HUES48 (cell line): Measurements from ENCODE around the gene RIBC2.
"Not testable (repeated sequence)": the region's sequence is repeated elsewhere in the genome, so short reads cannot be mapped to it uniquely, and the experiment has no call there.

Experiments used
- H3K27ac ChIP-seq: one replicate; pipeline ENCODE4 v1.7.0; 2013; ENCODE audit warnings: low read depth, low read length, inconsistent platforms
- H3K27me3 ChIP-seq: 2 replicates; pipeline ENCODE4 v1.6.1; 2013; ENCODE audit warnings: mild to moderate bottlenecking, low read length; ENCODE audit not compliant: control insufficient read depth, insufficient read depth
- H3K36me3 ChIP-seq: 2 replicates; pipeline ENCODE4 v1.6.1; 2013; ENCODE audit warnings: low read length; ENCODE audit not compliant: control insufficient read depth, insufficient read depth
- H3K4me1 ChIP-seq: 2 replicates; pipeline ENCODE4 v1.6.1; 2013; ENCODE audit warnings: mild to moderate bottlenecking, low read length; ENCODE audit not compliant: control insufficient read depth, insufficient read depth
- H3K4me3 ChIP-seq: 2 replicates; pipeline ENCODE4 v1.5.1; 2013; ENCODE audit warnings: mild to moderate bottlenecking, low read depth, low read length
- H3K9ac ChIP-seq: 2 replicates; pipeline ENCODE4 v1.6.1; 2013; ENCODE audit warnings: mild to moderate bottlenecking, low read depth, low read length, moderate library complexity
- H3K9me3 ChIP-seq: 2 replicates; pipeline ENCODE4 v1.6.1; 2013; ENCODE audit warnings: low read length; ENCODE audit not compliant: control insufficient read depth, insufficient read depth

The RIBC2 gene

GRCh38 chr22:45425531-45426265, 12.2 kb downstream of the RIBC2 start:
- Histone ChIP-seq H3K4me3 (no peak overlapping the region), H3K27ac (no peak overlapping the region), H3K9ac (no peak overlapping the region), H3K36me3 (no peaks in the 10 kb centered on the region), H3K27me3 (no peaks in the 10 kb centered on the region), H3K9me3 (no peaks in the 10 kb centered on the region), H3K4me1 (no peaks in the 10 kb centered on the region)

DNA sequence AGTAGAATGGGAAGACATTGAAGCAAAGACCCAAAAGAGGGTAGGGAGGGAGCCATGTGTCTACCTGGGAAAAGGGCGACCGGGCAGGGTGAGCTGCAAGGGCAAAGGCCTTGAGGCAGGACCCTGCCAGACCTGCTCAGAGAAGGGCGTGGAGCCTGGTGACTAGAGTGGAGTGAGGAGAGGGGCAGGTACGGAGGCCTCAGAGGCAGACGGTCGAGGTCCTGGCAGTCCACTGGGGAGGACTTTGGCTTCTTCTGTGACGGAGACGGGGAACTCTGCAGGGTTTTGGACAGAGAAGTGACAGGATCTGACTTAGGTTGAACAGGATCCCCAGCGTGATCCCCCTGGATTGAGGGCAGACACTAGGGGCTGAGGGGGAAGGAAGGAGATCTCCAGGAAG, 12.9 kb downstream of the RIBC2 start:
- no peaks in the 10 kb centered on the region for H3K27me3 ChIP-seq
- no peak overlapping the region for H3K27ac ChIP-seq
- no peak overlapping the region for H3K9ac ChIP-seq
- H3K9me3 ChIP-seq = no peaks in the 10 kb centered on the region
- H3K4me3 ChIP-seq = no peak overlapping the region
- no peaks in the 10 kb centered on the region for H3K36me3 ChIP-seq
- H3K4me1 ChIP-seq = no peaks in the 10 kb centered on the region

DNA sequence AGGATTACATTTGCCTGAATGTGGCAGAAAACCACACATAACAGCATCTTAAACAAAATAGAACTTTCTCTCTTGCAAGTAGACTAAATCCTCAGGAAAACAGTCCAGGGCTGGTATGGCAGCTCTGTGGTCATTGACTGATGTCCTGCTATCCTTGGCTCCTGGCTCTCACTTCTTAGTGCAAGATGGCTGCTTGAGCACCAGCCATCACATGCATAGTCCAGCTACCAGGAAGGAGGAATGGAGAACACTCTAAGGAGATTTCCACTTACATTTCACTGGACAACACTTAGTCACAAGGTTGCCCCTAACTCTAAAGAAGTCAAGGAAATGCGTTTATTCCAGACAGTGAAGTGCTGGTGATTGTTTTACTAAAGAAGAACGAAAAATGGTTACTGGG, 13.6 kb downstream of the RIBC2 start:
- no peak overlapping the region for H3K4me3 ChIP-seq
- no peak overlapping the region for H3K9ac ChIP-seq
- H3K36me3 ChIP-seq = no peaks in the 10 kb centered on the region
- H3K4me1 ChIP-seq = no peaks in the 10 kb centered on the region
- no peaks in the 10 kb centered on the region for H3K27me3 ChIP-seq
- H3K27ac ChIP-seq = no peak overlapping the region
- no peaks in the 10 kb centered on the region for H3K9me3 ChIP-seq

GRCh38 chr22:45428391-45429385, 15.2 kb downstream of the RIBC2 start:
- no peaks in the 10 kb centered on the region for H3K9me3 ChIP-seq
- H3K27me3 ChIP-seq = no peaks in the 10 kb centered on the region
- H3K4me1 ChIP-seq = no peaks in the 10 kb centered on the region
- no peak overlapping the region for H3K4me3 ChIP-seq
- H3K9ac ChIP-seq = no peak overlapping the region
- H3K36me3 ChIP-seq = no peaks in the 10 kb centered on the region
- no peak overlapping the region for H3K27ac ChIP-seq

DNA sequence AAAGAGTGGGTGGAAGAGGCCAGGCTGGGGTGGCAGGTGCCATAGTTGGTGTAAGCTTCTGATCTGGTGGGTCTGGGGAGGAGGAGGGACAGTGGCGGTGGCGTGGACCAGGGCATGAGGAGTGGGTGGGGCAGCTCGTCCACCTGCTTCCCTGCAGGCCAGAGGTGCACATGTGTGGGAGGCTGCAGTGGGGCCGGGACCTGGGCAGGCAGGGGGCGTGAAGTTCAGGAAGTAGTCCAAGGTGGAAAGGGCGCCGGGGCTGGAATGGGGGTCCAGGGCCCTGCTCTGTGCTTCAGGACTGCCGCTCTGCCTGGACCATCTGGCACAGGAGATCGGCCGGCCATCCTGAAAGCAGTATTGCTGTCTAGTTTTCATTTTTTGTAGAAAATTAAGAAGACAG, 15.9 kb downstream of the RIBC2 start:
- 0 out of 2 replicates have a peak, but pooled peaks cover 2% of the 10 kb centered on the region for H3K4me1 ChIP-seq

GRCh38 chr22:45429981-45430775, 16.7 kb downstream of the RIBC2 start:
- Histone ChIP-seq H3K4me3 (no peak overlapping the region), H3K9ac (no peak overlapping the region), H3K27ac (no peak overlapping the region), H3K9me3 (no peaks in the 10 kb centered on the region), H3K4me1 (peaks cover 4% of the 10 kb centered on the region; the same call in 1 of the 2 replicates), H3K27me3 (no peaks in the 10 kb centered on the region), H3K36me3 (no peaks in the 10 kb centered on the region)

More for the DNA sequence above, 15.9 kb downstream of the RIBC2 start:
- no peaks in the 10 kb centered on the region for H3K27me3 ChIP-seq
- no peaks in the 10 kb centered on the region for H3K9me3 ChIP-seq
- no peak overlapping the region for H3K27ac ChIP-seq
- no peak overlapping the region for H3K9ac ChIP-seq
- H3K36me3 ChIP-seq = no peaks in the 10 kb centered on the region
- H3K4me3 ChIP-seq = no peak overlapping the region

DNA sequence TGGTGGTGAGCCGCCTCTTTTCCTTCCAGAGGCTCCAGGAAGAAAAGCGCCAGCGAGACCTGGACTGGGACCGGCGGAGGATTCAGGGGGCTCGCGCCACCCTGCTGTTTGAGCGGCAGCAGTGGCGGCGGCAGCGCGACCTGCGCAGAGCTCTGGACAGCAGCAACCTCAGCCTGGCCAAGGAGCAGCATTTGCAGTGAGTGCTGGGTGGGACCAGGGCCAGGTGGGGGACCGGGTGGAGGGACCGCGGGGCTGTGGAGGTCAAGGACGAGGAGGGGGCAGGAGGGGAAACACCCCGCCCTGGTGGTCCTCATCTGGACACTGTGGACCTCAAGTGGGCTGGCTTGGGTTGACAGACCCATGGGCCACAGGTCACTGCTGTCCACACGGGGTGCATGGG, 17.4 kb downstream of the RIBC2 start:
- Histone ChIP-seq H3K36me3 (no peaks in the 10 kb centered on the region), H3K4me1 (peaks cover 7% of the 10 kb centered on the region; the same call in 1 of the 2 replicates), H3K27ac (no peak overlapping the region), H3K9me3 (no peaks in the 10 kb centered on the region), H3K9ac (no peak overlapping the region), H3K4me3 (no peak overlapping the region), H3K27me3 (no peaks in the 10 kb centered on the region)

GRCh38 chr22:45434981-45435380, 21.5 kb downstream of the RIBC2 start:
- H3K4me1 ChIP-seq = peaks cover 7% of the 10 kb centered on the region; the same call in 1 of the 2 replicates
- H3K9me3 ChIP-seq = no peaks in the 10 kb centered on the region
- no peaks in the 10 kb centered on the region for H3K27me3 ChIP-seq
- H3K36me3 ChIP-seq = no peaks in the 10 kb centered on the region
- H3K4me3 ChIP-seq = no peak overlapping the region
- no peak overlapping the region for H3K9ac ChIP-seq
- no peak overlapping the region for H3K27ac ChIP-seq

DNA sequence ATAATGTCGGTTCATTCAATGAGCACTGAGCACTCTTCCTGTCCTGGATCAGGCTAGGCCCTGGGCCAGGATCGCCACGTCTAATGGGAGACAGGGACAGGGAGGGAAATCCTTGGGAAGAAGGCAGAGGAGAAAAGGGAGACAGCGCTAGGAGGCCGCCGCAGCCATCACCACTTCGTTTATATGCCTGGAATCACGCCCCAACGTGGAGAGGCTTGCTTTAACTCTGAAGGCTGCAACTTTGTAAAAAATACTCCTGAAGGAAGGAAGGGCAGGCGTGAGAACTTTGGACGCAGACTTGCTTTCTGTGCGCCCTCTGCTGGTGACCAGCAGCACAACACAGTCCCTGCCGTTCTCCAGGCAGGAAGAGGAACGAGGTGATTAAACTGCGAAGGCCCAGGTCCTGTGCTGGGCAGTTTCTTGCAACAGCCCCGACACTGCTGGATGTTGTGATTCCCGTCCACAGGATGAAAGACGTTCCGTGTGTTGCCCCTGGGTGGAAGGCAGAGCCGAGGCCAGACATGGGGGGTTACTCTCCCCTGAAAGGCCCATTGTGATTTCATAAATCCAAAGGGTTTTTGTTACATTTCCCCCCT, 22.1 kb downstream of the RIBC2 start:
- Histone ChIP-seq H3K36me3 (no peaks in the 10 kb centered on the region), H3K9ac (no peak overlapping the region), H3K27ac (no peak overlapping the region), H3K27me3 (no peaks in the 10 kb centered on the region), H3K4me1 (peaks cover 7% of the 10 kb centered on the region; the same call in 1 of the 2 replicates), H3K4me3 (no peak overlapping the region), H3K9me3 (no peaks in the 10 kb centered on the region)

DNA sequence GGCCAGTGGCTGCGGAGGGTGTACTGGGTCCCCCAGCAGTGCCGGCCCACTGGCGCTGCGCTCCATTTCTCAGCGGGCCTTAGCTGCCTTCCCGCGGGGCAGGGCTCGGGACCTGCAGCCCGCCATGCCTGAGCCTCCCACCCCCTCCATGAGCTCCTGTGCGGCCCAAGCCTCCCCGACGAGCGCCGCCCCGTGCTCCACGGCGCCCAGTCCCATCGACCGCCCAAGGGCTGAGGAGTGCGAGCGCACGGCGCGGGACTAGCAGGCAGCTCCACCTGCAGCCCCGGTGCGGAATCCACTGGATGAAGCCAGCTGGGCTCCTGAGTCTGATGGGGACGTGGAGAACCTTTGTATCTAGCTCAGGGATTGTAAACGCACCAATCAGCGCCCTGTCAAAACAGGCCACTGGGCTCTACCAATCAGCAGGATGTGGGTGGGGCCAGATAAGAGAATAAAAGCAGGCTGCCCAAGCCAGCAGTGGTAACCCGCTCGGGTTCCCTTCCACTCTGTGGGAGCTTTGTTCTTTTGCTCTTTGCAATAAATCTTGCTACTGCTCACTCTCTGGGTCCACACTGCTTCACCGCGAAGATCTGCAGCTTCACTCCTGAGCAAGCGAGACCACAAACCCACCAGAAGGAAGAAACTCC, 23.5 kb downstream of the RIBC2 start:
- H3K27ac ChIP-seq, H3K27me3 ChIP-seq, H3K4me1 ChIP-seq, H3K9ac ChIP-seq, H3K36me3 ChIP-seq, H3K9me3 ChIP-seq, H3K4me3 ChIP-seq: not testable (repeated sequence)
